H1 (cell line): ENCODE results near the gene THOP1. TPM values are rescaled to one million over a fixed set of nuclear protein-coding genes. Genes with fewer than 3 reads are reported as not detected.

Experiments used
- CTCF ChIA-PET: fragments of 300-600 bp; sonication (Branson Sonifier 250); formaldehyde crosslinking; loops from one replicate; lab custom pipeline; 2021; ENCODE audit not compliant: partially characterized antibody; lab: Charles Lee
- POLR2A ChIA-PET: fragments of 300-600 bp; sonication (Branson Sonifier 250); formaldehyde crosslinking; loops from one replicate; lab custom pipeline; 2021; ENCODE audit warnings: inconsistent platforms; ENCODE audit not compliant: partially characterized antibody; lab: Charles Lee
- DNase-seq, 2 experiments: peaks; one replicate each; pipeline versions ENCODE4 v3.0.0 to v3.0.0-alpha.2; 2010 to 2022; ENCODE audit warnings: low spot score in 2 of 2, low read depth in 1 of 2, mixed read lengths in 1 of 2
- FAIRE-seq: peaks from 2 replicates; lab custom pipeline; 2011; peaks lifted over from hg19 to GRCh38; lab: Jason Lieb, UNC
- H2AFZ ChIP-seq: 2 replicates; pipeline ENCODE4 v1.8.1; 2012; ENCODE audit warnings: low read length, inconsistent platforms
- H2AK5ac ChIP-seq: 2 replicates; pipeline ENCODE4 v1.6.1; 2013; ENCODE audit warnings: low read depth, low read length
- H2BK120ac ChIP-seq: replicated peaks from 2 replicates; pipeline ENCODE3; 2013; ENCODE audit warnings: low read depth, low read length, inconsistent platforms
- H2BK12ac ChIP-seq: 2 replicates; pipeline ENCODE4 v1.6.1; 2013; ENCODE audit warnings: low read depth, low read length
- H2BK15ac ChIP-seq: 2 replicates; pipeline ENCODE4 v1.6.1; 2013; ENCODE audit warnings: low read length
- H2BK20ac ChIP-seq: 2 replicates; pipeline ENCODE4 v1.6.1; 2013; ENCODE audit warnings: low read length
- H2BK5ac ChIP-seq: 2 replicates; pipeline ENCODE4 v1.6.1; 2013; ENCODE audit warnings: low read depth, low read length
- H3K14ac ChIP-seq: 2 replicates; pipeline ENCODE4 v1.6.1; 2013; ENCODE audit warnings: inconsistent platforms; ENCODE audit not compliant: insufficient read length
- H3K18ac ChIP-seq: 2 replicates; pipeline ENCODE4 v1.6.1; 2013; ENCODE audit warnings: low read length; ENCODE audit errors: extremely low read depth
- H3K23ac ChIP-seq: 2 replicates; pipeline ENCODE4 v1.6.1; 2013; ENCODE audit warnings: inconsistent platforms; ENCODE audit not compliant: insufficient read length
- H3K23me2 ChIP-seq: 2 replicates; pipeline ENCODE4 v1.6.1; 2013; ENCODE audit warnings: low read depth, low read length
- H3K27ac ChIP-seq: 2 replicates; pipeline ENCODE4 v1.6.1; 2011; ENCODE audit warnings: low read depth, low read length, inconsistent platforms
- H3K27me3 ChIP-seq, 4 experiments: replicated peaks in 1 of 4; 1 replicate in 1 of 4; 2 replicates in 3 of 4; pipeline versions ENCODE4 v1.6.1 to v1.8.1; 2011 to 2013; ENCODE audit warnings: low read length in 3 of 4, mild to moderate bottlenecking in 3 of 4, inconsistent platforms in 2 of 4, mixed read lengths in 2 of 4, moderate library complexity in 1 of 4; ENCODE audit not compliant: control insufficient read depth in 3 of 4, insufficient read depth in 3 of 4; ENCODE audit errors: extremely low read depth in 1 of 4
- H3K36me3 ChIP-seq, 4 experiments: 2 replicates each; pipeline versions ENCODE4 v1.6.1 to v1.8.1; 2011 to 2013; ENCODE audit warnings: mild to moderate bottlenecking in 4 of 4, low read length in 3 of 4, moderate library complexity in 2 of 4, control low read depth in 1 of 4, inconsistent platforms in 1 of 4; ENCODE audit not compliant: insufficient read depth in 4 of 4, control insufficient read depth in 2 of 4
- H3K4ac ChIP-seq: replicated peaks from 2 replicates; pipeline ENCODE3; 2013; ENCODE audit warnings: low read length, low read depth, mixed read lengths, inconsistent platforms; ENCODE audit not compliant: insufficient read length
- H3K4me1 ChIP-seq, 4 experiments: replicated peaks in 1 of 4; 1 replicate in 1 of 4; 2 replicates in 3 of 4; pipeline versions ENCODE4 v1.6.1 to v1.8.1; 2011 to 2013; ENCODE audit warnings: low read length in 3 of 4, inconsistent platforms in 2 of 4, mixed read lengths in 1 of 4; ENCODE audit not compliant: insufficient read depth in 4 of 4, control insufficient read depth in 3 of 4
- H3K4me2 ChIP-seq, 2 experiments: 2 replicates each; pipeline versions ENCODE4 v1.6.1 to v1.8.1; 2011 to 2013; ENCODE audit warnings: low read depth in 2 of 2, low read length in 2 of 2, control low read depth in 1 of 2, inconsistent platforms in 1 of 2, mild to moderate bottlenecking in 1 of 2; ENCODE audit not compliant: insufficient read depth in 1 of 2
- H3K4me3 ChIP-seq, 4 experiments: fragments of 200-600, 300-600 bp in 1 of 4; sonication (generic), shearing (Covaris generic), sonication (Bioruptor Twin) in 1 of 4; 2 replicates each; pipeline versions ENCODE4 v1.5.1 to v1.8.1; 2011 to 2016; ENCODE audit warnings: low read length in 4 of 4, low read depth in 3 of 4, control low read depth in 2 of 4, inconsistent platforms in 2 of 4, mild to moderate bottlenecking in 2 of 4, mixed read lengths in 1 of 4, moderate library complexity in 1 of 4; ENCODE audit not compliant: insufficient read depth in 2 of 4; ENCODE audit errors: extremely low read depth in 1 of 4
- H3K56ac ChIP-seq: replicated peaks from 2 replicates; pipeline ENCODE3; 2013; ENCODE audit warnings: low read depth, mild to moderate bottlenecking, mixed read lengths, low read length, inconsistent platforms; ENCODE audit not compliant: insufficient read length
- H3K79me1 ChIP-seq: 2 replicates; pipeline ENCODE4 v1.6.1; 2013; ENCODE audit warnings: low read depth, low read length, control low read depth
- H3K79me2 ChIP-seq, 2 experiments: 2 replicates each; pipeline versions ENCODE4 v1.6.1 to v1.8.1; 2012 to 2013; ENCODE audit warnings: low read length in 2 of 2, mild to moderate bottlenecking in 2 of 2, inconsistent platforms in 1 of 2; ENCODE audit not compliant: insufficient read depth in 2 of 2, control insufficient read depth in 1 of 2
- H3K9ac ChIP-seq, 4 experiments: replicated peaks in 1 of 4; 1 replicate in 1 of 4; 2 replicates in 3 of 4; pipeline versions ENCODE4 v1.6.1 to v1.8.1; 2011 to 2013; ENCODE audit warnings: low read depth in 3 of 4, low read length in 3 of 4, control low read depth in 2 of 4, mild to moderate bottlenecking in 2 of 4, moderate library complexity in 2 of 4, inconsistent platforms in 1 of 4; ENCODE audit errors: extremely low read depth in 1 of 4
- H3K9me3 ChIP-seq, 2 experiments: 2 replicates each; pipeline versions ENCODE4 v1.6.1 to v1.8.1; 2012 to 2013; ENCODE audit warnings: mild to moderate bottlenecking in 2 of 2, moderate library complexity in 2 of 2, control low read depth in 1 of 2, inconsistent platforms in 1 of 2, low read depth in 1 of 2, low read length in 1 of 2, mixed read lengths in 1 of 2; ENCODE audit not compliant: insufficient read depth in 2 of 2
- H4K20me1 ChIP-seq, 2 experiments: replicated peaks in 1 of 2; 2 replicates each; pipeline versions ENCODE3 to v1.8.1; 2011 to 2013; ENCODE audit warnings: inconsistent platforms in 2 of 2, low read length in 2 of 2, mild to moderate bottlenecking in 1 of 2; ENCODE audit not compliant: insufficient read depth in 2 of 2, control insufficient read depth in 1 of 2
- H4K5ac ChIP-seq: 2 replicates; pipeline ENCODE4 v1.6.1; 2013; ENCODE audit warnings: low read length, low read depth, mixed read lengths, inconsistent platforms; ENCODE audit not compliant: insufficient read length
- H4K8ac ChIP-seq: 2 replicates; pipeline ENCODE4 v1.8.0; 2013; ENCODE audit warnings: mild to moderate bottlenecking, moderate library complexity, low read length, inconsistent platforms; ENCODE audit not compliant: insufficient read depth; ENCODE audit errors: extremely low read depth
- H4K91ac ChIP-seq: replicated peaks from 2 replicates; pipeline ENCODE3; 2013; ENCODE audit warnings: low read length, mixed read lengths, inconsistent platforms; ENCODE audit not compliant: insufficient read length
- KDM1A ChIP-seq: fragments of 200-600, 300-600 bp; sonication (generic); IDR thresholded peaks from 2 replicates; pipeline ENCODE4 v1.7.1; 2016; ENCODE audit warnings: mild to moderate bottlenecking, low read length, borderline replicate concordance
- RXRA ChIP-seq: IDR thresholded peaks from 2 replicates; pipeline ENCODE4 v1.6.1; 2011; ENCODE audit warnings: low read depth, mild to moderate bottlenecking, low read length, moderate library complexity; ENCODE audit not compliant: insufficient read depth
- SIRT6 ChIP-seq: IDR thresholded peaks from one replicate; pipeline ENCODE4 v1.7.1; 2012; ENCODE audit warnings: low read length, inconsistent platforms
- WGBS, 2 experiments: shearing (Covaris generic) in 1 of 2; methylation state at CpG; one replicate each; pipeline versions ENCODE4 v1.1.6 to v1.1.7; 2013 to 2015; ENCODE audit warnings: low lambda C conversion rate in 2 of 2, mixed read lengths in 2 of 2, inconsistent platforms in 1 of 2, low coverage in 1 of 2, missing lambda C conversion rate in 1 of 2; ENCODE audit not compliant: insufficient replicate concordance in 2 of 2, insufficient coverage in 1 of 2, insufficient read length in 1 of 2; ENCODE audit errors: extremely low coverage in 1 of 2, missing lambda C conversion rate in 1 of 2; 5-methylcytosine and 5-hydroxymethylcytosine counted together
- polyA plus RNA-seq, 7 experiments: library from polyadenylated mRNA; depleted of rRNA in 3 of 7; stranded (reverse) in 5 of 7; unstranded in 2 of 7; fragments of >200 nt in 5 of 7; fragments of 200-250 nt in 2 of 7; gene quantifications; 1 replicate in 5 of 7; 2 replicates in 1 of 7; 4 replicates in 1 of 7; pipeline versions ENCODE4 v1.2.1 to v1.2.3, GENCODE V29; 2011 to 2013; ENCODE audit warnings: missing spikeins in 2 of 7, mixed read lengths in 2 of 7
- total RNA-seq: library from RNA; stranded (reverse); fragmentation: NEBNext Ultra II Directional; extraction: Animal tissue kit (Norgen Biotek cat#: 25700); gene quantifications from 2 replicates; pipeline ENCODE4 v1.2.1, GENCODE V29; 2021
- TF ChIP-seq, protein P1 (sequence below), 3 experiments: IDR thresholded peaks; 1 replicate in 2 of 3; 2 replicates in 1 of 3; pipeline versions ENCODE4 v1.5.1 to v1.6.1; 2011; ENCODE audit warnings: low read length in 3 of 3, mild to moderate bottlenecking in 3 of 3, inconsistent platforms in 2 of 3, low read depth in 1 of 3, moderate library complexity in 1 of 3; ENCODE audit not compliant: insufficient read depth in 1 of 3; ENCODE audit errors: control extremely low read depth in 1 of 3

The THOP1 gene
- total and polyA plus RNA-seq, 2 of the 8 experiments (the other 6 are each of a cell fraction or from before 2014, with no cell fraction given), result 136 to 159 TPM

- Histone ChIP-seq H3K23ac (no peak overlapping the region), H3K36me3 (no peaks in the 10 kb centered on the region), H3K4me2 (peak overlapping the region; percentile 75 to 80), H4K8ac (peak overlapping the region; percentile 96), H3K9ac (peak overlapping the region; percentile 78 to 85 (median 82)), H3K27me3 (no peaks in the 10 kb centered on the region), H2BK12ac (no peak overlapping the region), H3K4me1 (peaks cover 0 to 6% (median 2%) of the 10 kb centered on the region in 4 experiments; a peak in 4 of 7 replicates), H3K4ac (peak overlapping the region; percentile 66), H2BK120ac (no peak overlapping the region), H4K20me1 (peaks cover 9 to 26% of the 10 kb centered on the region in 2 experiments), H3K18ac (no peak overlapping the region; the same call in 1 of the 2 replicates), H3K79me2 (peaks cover 58 to 74% of the 10 kb centered on the region in 2 experiments), H2BK20ac (no peak overlapping the region), H3K27ac (peak overlapping the region; percentile 64), H3K23me2 (peaks cover 10% of the 10 kb centered on the region), H3K14ac (no peak overlapping the region), H2AK5ac (no peak overlapping the region), H3K9me3 (no peaks in the 10 kb centered on the region), H2AFZ (no peak overlapping the region), H3K4me3 (peak overlapping the region; percentile 63 to 91 (median 86)), H3K56ac (peak overlapping the region; percentile 74), H3K79me1 (peaks cover 9% of the 10 kb centered on the region; the same call in 1 of the 2 replicates), H4K5ac (peak overlapping the region; percentile 30), H2BK5ac (0 out of 2 replicates have a peak overlapping the region, but pooled peaks have one; percentile 44), H2BK15ac (no peak overlapping the region), H4K91ac (peak overlapping the region; percentile 79)
- FAIRE-seq (no peak), DNase-seq (no peak)
- no peak for TF ChIP-seq RXRA
- TF ChIP-seq, protein P1, sequence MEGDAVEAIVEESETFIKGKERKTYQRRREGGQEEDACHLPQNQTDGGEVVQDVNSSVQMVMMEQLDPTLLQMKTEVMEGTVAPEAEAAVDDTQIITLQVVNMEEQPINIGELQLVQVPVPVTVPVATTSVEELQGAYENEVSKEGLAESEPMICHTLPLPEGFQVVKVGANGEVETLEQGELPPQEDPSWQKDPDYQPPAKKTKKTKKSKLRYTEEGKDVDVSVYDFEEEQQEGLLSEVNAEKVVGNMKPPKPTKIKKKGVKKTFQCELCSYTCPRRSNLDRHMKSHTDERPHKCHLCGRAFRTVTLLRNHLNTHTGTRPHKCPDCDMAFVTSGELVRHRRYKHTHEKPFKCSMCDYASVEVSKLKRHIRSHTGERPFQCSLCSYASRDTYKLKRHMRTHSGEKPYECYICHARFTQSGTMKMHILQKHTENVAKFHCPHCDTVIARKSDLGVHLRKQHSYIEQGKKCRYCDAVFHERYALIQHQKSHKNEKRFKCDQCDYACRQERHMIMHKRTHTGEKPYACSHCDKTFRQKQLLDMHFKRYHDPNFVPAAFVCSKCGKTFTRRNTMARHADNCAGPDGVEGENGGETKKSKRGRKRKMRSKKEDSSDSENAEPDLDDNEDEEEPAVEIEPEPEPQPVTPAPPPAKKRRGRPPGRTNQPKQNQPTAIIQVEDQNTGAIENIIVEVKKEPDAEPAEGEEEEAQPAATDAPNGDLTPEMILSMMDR (IDR thresholded peaks at IDR 0.05; ENCODE audit: control extremely low read depth in 1 of 3, insufficient read depth in 1 of 3, low read depth in 1 of 3, low read length in 3 of 3), result no peak
- TF ChIP-seq SIRT6, result no peak
- TF ChIP-seq KDM1A, result 0 out of 2 replicates have a peak, but pooled peaks have one; percentile 45
- 9% methylated on average over 24 of the region's 24 CpGs; no CpG with 5 or more reads in 1 of the 2 experiments for WGBS, 2 experiments
- POLR2A ChIA-PET, result interaction anchor here (1.3 to 1.6 kb wide), 3 partner anchors 28 to 355 kb away, joined by 3 to 4 read pairs (median 3); partner anchors contain the start of gene TIMM13
- CTCF ChIA-PET, result interaction anchor here (0.8 to 1.9 kb wide), 5 partner anchors 56 to 845 kb away, joined by 3 to 9 read pairs (median 3); no protein-coding TSS in a partner anchor
Measured at GRCh38 chr19:2782329-2782935, 2.9 kb upstream of the THOP1 start.
